ENCODE measurements around the gene NKAIN4.
A peak's percentile ranks its signal among the peaks of the same experiment; 100 is the strongest.

Gene NKAIN4

DNA sequence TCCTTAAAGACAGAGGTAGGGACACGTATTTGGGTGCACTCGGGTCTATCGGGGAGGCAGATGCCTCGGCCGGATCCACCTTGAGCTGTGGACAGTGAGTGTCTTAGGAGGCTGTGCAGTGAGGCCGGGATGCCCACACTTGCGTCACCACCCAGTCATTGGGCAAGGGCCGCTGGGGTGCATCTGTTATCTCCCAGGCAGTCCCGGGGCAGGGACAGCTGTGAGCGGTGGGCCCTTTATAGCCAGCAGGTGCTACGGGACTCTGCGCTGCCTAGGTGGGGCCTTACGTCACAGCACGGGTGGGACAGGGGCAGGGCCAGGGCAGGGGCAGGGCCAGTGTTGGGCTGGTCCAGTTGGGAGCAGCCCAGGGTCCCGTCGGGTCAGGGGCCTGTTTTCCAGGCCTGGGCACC lies 38.0 kb upstream of the NKAIN4 start:
- Mint-ChIP-seq H3K27ac (no peak overlapping the region), H3K36me3 (ENCODE audit: low read depth) (no peaks in the 10 kb centered on the region), H3K27me3 (peaks cover 11% of the 10 kb centered on the region), H3K9me3 (no peaks in the 10 kb centered on the region), H3K4me3 (no peak overlapping the region), H3K4me1 (ENCODE audit: low read depth) (peaks cover 5% of the 10 kb centered on the region)

DNA sequence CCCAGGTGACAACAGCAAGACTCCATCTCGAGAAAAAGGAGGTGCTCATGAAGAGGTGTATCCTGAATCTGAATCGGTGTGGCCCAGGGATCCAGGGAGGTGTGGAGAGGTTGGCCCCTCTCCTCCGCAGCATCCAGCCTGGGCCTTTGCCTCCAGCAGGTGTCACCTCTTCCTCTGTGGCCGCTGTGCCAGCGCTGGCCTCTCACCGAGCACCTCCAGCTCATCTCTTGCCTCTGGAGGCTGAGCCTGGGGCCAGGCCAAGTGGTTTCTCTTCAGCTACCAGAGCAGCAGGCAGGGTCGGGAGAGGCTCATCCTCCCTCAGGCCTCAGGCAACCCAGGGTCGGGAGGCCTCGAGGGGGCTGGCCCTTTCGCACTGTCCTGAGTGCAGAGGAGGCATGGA lies 37.5 kb upstream of the NKAIN4 start:
- no peak overlapping the region for H3K4me3 Mint-ChIP-seq
- H3K36me3 Mint-ChIP-seq (ENCODE audit: low read depth) = no peaks in the 10 kb centered on the region
- no peak overlapping the region for H3K27ac Mint-ChIP-seq
- peaks cover 11% of the 10 kb centered on the region for H3K27me3 Mint-ChIP-seq
- no peaks in the 10 kb centered on the region for H3K9me3 Mint-ChIP-seq
- peaks cover 5% of the 10 kb centered on the region for H3K4me1 Mint-ChIP-seq (ENCODE audit: low read depth)

DNA sequence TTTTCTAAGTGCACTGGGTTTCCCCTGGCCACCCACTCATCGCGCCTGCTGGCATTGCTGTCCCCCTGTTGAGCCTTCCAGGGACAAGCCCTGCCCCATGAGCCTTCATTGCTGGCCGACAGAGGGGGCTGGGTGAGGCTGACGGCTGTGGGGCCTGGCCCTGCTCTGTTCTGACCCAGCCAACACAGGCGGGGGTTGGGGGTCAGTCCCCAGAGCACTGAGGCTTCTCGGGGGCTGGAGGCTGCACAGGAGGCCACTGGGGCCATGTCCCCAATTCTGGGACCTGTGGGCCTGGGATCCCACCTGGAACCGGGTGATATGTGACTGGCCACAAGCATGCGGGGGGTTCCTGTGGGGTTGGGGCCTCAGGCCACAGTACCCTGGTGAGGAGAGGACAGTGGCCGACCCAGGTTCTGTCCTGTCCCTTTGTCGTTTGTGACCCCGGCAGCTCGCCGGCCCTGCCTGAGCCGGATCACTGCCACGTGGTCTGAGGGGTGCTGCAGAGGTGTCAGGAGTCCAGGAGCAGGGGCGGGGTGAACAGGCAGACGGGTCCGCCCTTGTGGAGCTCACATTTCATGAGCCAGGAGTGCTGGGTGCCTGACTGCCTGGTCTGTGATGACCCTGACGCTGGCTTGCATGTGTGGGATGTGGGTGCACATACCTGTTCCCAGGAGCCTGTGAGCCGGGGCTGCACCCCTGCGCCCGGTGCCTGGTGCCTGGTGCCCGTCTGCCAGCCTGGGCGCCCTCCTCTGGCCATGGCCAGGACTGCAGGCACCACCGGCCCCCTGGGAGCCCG lies 36.6 kb upstream of the NKAIN4 start:
- Mint-ChIP-seq H3K9me3 (no peaks in the 10 kb centered on the region), H3K27me3 (peaks cover 11% of the 10 kb centered on the region), H3K27ac (no peak overlapping the region), H3K4me3 (no peak overlapping the region), H3K36me3 (ENCODE audit: low read depth) (no peaks in the 10 kb centered on the region), H3K4me1 (ENCODE audit: low read depth) (peaks cover 5% of the 10 kb centered on the region)

DNA sequence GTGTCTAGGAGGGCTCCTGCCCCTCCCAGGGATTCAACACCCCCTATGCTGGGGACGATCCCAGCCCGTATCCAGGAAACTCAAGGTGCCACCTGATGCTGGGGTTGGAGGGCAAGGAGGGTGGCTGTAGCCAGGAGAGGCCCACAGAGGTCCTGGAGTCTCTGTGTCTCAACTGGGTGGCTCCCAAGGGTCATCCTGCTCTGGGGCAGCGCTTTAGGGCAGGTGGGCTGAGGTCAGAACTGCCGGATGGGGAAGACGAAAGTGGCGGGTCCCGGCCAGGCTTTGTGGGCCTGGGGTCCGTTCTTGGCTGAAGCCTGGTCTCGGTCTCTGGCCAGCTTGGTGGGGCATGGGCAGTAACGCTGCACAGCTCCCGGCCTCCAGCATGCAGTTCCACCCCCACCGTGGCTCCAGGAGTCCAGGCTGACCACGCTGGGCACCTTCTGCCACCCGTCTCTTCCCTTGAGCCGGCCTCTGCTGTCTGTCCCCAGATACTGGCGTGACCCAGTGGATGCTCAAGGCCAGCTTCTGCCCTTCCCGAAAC lies 35.9 kb upstream of the NKAIN4 start:
- no peaks in the 10 kb centered on the region for H3K36me3 Mint-ChIP-seq (ENCODE audit: low read depth)
- H3K4me3 Mint-ChIP-seq = no peak overlapping the region
- peaks cover 6% of the 10 kb centered on the region for H3K27me3 Mint-ChIP-seq
- H3K4me1 Mint-ChIP-seq (ENCODE audit: low read depth) = no peaks in the 10 kb centered on the region
- no peaks in the 10 kb centered on the region for H3K9me3 Mint-ChIP-seq
- no peak overlapping the region for H3K27ac Mint-ChIP-seq

DNA sequence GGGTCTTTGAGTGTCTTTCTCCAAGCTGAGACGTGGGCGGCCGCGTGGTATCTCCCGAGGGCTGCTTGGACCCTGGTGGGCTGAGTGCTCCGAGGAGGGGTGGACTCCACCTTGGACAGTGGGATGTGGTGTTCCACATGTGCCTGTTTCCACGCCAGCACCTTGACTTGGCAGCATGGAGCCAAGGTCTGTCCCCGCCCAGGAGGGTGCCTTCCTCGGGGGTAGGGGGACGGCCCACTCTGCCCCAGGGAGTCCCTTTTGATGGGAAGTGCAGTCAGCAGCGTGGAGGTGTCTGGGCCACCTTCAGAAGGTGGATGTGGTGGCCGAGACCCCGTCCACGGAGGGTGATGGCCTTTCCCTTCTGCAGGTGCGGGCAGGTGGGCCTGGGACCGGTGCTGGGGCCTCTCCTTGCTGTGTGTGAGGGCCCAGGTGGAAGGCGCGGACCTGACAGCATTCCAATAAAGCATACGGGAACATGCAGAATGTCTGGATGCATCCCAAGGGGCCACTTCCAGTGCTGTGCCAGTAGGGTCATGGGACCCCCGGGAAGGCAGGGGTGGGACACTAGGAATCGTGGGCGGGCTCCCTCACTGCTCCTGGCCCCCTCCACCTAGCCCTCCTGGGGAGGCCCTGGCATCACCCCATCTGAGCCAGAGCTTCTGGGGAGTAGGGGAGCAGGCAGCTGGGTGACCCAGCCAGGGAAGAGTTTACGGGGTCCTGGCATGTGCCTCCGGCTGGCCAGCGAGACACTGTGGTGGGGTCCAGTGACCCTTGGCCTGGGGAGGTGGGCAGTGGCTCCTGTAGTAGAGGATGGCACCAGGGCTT lies 35.3 kb upstream of the NKAIN4 start:
- H3K4me1 Mint-ChIP-seq (ENCODE audit: low read depth) = no peaks in the 10 kb centered on the region
- H3K27ac Mint-ChIP-seq = no peak overlapping the region
- no peaks in the 10 kb centered on the region for H3K9me3 Mint-ChIP-seq
- H3K4me3 Mint-ChIP-seq = no peak overlapping the region
- no peaks in the 10 kb centered on the region for H3K36me3 Mint-ChIP-seq (ENCODE audit: low read depth)
- no peaks in the 10 kb centered on the region for H3K27me3 Mint-ChIP-seq

DNA sequence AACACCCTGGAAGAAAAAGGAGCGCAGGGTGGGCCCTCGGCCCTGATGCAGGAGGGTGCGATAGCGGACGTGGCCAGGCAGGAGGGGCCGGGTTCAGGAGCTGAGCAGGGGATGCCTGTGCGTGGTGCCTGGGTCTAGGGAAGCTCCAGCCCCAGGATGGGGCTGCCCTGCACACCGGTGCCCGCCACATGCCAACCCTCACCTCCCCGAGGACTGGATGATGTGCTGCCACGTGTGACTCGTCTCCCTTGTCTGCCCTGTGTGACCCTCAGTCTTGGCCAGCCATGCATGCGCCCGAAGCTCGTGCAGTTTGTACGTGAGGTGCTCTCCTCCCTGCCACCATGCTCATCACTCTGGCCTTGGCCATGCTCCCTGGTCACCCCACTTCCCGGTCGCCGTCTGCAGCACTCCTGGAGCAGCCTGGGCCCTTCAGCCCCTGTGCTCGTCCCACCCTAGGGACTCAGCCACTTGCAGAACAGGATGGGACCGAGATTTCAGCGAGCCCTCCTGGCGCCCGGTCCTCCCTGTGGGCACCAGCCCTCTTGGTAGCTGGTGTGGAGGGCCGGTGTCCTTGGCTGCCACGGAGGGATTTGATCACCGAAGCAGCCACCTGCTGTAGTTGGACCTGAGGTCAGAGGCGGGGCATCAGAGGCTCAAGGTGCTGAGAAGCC lies 34.5 kb upstream of the NKAIN4 start:
- H3K4me3 Mint-ChIP-seq = no peak overlapping the region
- H3K36me3 Mint-ChIP-seq (ENCODE audit: low read depth) = no peaks in the 10 kb centered on the region

DNA sequence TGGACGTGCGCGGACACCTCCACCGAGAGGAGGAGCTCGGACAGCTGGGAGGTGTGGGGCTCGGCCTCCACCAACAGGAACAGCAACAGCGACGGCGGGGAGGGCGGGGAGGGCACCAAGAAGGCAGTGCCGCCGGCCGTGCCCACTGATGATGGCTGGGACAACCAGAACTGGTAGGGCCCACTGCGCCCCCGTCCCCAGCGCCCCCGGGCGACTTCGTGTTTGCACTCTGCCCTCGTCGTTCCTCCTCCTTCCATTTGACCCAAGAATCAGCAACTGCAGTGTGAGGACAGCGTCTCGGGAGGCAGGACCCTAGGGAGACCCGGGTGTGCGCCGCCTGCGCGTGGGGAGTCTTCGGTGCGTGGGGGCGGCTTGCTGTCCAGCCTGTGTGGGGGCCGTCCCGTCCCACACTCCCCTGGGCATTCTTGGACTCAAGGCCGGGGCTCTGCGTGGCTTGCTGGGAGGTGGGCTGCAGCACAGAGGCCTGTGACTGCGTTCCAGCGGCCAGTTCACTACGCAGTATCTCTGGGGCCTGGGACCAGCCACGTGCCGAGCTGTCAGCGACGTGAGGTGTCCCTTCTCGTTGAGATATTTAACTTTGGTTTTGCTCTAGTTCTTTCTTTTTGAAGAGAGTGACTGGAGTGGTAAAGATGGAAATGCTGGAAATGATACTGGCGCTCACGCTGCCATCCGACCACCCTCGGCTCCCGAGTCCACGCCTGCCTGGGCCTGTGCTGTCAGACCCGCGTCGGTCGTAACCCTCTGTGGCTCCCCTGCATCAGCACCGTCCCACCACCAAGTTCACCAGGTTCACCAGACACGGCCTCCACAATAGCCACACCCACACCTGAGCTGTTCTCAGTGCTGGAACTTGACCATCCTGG lies 33.7 kb upstream of the NKAIN4 start:
- H3K9me3 Mint-ChIP-seq = no peaks in the 10 kb centered on the region

More for the DNA sequence above, 34.5 kb upstream of the NKAIN4 start:
- Mint-ChIP-seq H3K27me3 (no peaks in the 10 kb centered on the region), H3K27ac (no peak overlapping the region), H3K4me1 (ENCODE audit: low read depth) (no peaks in the 10 kb centered on the region), H3K9me3 (no peaks in the 10 kb centered on the region)

DNA sequence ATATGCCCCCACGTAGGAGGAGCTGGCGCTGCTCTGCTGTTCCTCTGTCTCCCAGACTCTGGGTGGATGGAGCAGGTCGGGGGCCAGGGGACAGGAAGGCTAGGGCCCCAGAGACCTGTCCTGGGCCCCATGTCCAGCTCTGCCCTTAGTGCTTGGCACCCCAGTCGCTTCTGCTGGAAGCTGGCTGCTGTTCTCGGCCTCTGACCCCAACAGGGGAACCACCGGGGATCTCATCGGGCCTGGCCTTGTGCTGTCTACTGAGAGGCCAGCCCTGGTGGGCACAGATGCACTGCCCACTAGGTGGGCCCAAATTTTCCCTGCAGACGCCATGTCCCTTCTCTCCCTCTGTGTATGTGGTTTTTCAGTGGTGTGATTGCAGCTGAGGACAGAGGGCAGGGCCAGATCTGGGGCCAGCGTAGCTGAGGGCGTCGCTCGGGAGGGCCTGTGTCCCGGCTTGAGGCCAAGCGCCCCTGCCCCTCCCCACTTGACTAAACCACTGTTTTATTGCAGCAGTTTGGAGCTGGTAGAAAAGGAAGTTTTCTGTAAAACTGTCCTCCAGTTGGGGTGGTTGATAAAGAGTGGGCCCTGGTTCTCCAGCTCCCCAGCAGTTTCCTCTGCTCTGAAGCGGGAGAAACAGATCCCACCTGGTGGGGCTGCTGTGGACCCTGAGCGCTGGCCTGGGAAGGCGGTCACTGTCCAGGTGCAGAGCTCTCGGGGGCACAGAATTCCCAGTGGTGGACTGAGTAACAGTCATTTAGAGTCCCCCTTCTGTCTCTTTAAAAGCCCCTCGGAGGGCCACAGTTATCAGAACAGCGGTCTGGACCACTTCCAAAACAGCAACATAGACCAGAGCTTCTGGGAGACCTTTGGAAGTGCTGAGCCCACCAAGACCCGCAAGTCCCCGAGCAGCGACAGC lies 32.8 kb upstream of the NKAIN4 start:
- H3K36me3 Mint-ChIP-seq (ENCODE audit: low read depth) = no peaks in the 10 kb centered on the region
- H3K4me1 Mint-ChIP-seq (ENCODE audit: low read depth) = no peaks in the 10 kb centered on the region
- no peak overlapping the region for H3K27ac Mint-ChIP-seq
- no peaks in the 10 kb centered on the region for H3K9me3 Mint-ChIP-seq
- no peak overlapping the region for H3K4me3 Mint-ChIP-seq
- H3K27me3 Mint-ChIP-seq = no peaks in the 10 kb centered on the region

More for the DNA sequence above, 33.7 kb upstream of the NKAIN4 start:
- no peak overlapping the region for H3K27ac Mint-ChIP-seq
- no peaks in the 10 kb centered on the region for H3K36me3 Mint-ChIP-seq (ENCODE audit: low read depth)
- H3K4me1 Mint-ChIP-seq (ENCODE audit: low read depth) = no peaks in the 10 kb centered on the region
- H3K4me3 Mint-ChIP-seq = no peak overlapping the region
- H3K27me3 Mint-ChIP-seq = no peaks in the 10 kb centered on the region

DNA sequence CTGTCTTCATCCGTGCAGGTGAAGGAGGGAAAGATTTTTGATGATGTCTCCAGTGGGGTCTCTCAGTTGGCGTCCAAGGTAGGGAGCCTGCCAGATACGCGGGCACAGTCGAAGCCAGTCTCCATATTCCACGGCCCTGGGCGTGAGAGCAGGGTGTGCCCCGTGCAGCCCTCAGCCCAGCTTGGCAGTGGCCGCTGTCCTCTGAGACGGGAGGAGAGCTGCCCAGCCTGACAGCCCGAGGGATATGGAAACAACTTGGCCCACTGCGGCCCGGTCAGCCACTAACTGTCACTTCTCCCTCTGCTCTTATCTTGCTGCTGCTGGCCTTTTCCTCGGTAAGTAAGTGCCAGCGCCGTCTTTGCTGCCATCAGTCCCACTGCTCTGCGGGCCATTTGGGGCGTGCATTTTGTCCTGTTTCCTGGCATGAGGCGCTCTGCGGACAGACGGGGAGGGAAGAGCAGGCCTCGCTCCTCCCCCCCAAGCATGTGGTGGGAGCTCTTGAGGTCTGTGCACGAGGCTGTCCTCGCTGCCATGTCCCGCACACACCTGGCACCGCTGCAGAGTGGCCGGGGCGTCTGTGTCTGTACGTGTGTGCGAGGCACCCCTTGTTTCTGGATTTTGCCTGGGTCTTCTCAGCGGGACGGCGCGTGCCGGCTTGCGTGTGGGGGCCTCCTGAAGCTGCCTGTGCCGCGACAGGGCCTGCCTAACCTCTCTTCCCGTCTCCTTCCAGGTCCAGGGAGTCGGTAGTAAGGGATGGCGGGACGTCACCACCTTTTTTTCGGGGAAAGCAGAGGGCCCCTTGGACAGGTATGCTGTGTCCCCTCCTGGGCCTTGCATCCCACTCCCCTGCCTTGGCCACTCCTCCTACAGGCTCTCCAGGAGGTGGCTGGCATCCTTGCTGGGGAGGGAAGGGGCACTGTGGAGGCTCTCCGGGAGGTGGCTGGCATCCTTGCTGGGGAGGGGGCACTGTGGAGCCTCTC lies 31.7 kb upstream of the NKAIN4 start:
- no peaks in the 10 kb centered on the region for H3K4me1 Mint-ChIP-seq (ENCODE audit: low read depth)
- H3K27me3 Mint-ChIP-seq = no peaks in the 10 kb centered on the region
- H3K9me3 Mint-ChIP-seq = no peaks in the 10 kb centered on the region
- no peak overlapping the region for H3K4me3 Mint-ChIP-seq
- no peaks in the 10 kb centered on the region for H3K36me3 Mint-ChIP-seq (ENCODE audit: low read depth)
- H3K27ac Mint-ChIP-seq = no peak overlapping the region

DNA sequence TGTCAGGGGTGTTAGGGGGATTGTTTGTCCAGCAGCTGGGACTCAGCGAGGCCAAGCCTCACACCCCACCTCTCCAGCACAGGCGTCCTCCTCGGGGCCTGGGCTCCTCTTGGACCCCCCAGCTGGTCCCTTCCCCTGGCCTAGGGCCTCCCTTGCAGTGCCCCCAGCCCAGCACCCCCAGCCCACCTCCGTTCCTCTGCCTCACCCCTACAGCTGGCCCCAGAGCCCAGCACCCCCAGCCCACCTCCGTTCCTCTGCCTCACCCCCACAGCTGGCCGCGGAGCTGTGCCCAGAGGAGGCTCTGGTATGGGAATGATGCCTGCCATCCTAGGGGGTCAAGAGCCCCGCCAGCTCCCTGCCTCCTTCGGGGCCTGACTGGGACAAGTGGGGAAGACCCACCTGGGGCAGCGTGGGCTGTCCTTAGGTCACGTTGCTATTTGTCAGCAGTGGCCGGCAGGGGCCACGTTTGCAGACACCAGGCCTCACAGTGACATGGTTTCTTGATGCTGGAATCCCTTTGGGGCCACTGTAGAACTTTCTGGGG lies 30.8 kb upstream of the NKAIN4 start:
- Mint-ChIP-seq H3K36me3 (ENCODE audit: low read depth) (peaks cover 4% of the 10 kb centered on the region), H3K9me3 (no peaks in the 10 kb centered on the region), H3K27ac (no peak overlapping the region), H3K4me3 (peak overlapping the region; percentile 73), H3K4me1 (ENCODE audit: low read depth) (no peaks in the 10 kb centered on the region), H3K27me3 (no peaks in the 10 kb centered on the region)

DNA sequence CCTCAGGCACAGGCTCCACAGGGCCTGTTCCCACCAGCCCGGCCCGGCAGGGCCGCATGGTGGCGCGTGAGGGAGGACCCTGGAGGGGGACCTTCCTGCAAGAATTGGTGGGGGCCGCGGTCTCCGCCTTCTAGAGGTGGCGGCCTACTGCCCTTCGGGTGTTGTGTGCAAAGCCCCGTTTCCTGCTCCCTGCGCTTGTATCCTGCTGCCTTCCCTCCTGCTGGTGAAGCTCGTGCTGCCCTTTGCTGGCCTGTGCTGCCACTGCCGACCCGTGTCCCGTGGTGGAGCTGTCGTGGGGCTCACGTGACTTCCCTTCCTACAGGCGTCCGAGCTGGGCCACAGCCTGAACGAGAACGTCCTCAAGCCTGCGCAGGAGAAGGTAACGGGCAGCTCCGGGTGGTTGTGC lies 30.3 kb upstream of the NKAIN4 start:
- Mint-ChIP-seq H3K27ac (no peak overlapping the region), H3K36me3 (ENCODE audit: low read depth) (peaks cover 4% of the 10 kb centered on the region), H3K4me3 (peak overlapping the region; percentile 73), H3K27me3 (no peaks in the 10 kb centered on the region), H3K9me3 (no peaks in the 10 kb centered on the region), H3K4me1 (ENCODE audit: low read depth) (no peaks in the 10 kb centered on the region)

DNA sequence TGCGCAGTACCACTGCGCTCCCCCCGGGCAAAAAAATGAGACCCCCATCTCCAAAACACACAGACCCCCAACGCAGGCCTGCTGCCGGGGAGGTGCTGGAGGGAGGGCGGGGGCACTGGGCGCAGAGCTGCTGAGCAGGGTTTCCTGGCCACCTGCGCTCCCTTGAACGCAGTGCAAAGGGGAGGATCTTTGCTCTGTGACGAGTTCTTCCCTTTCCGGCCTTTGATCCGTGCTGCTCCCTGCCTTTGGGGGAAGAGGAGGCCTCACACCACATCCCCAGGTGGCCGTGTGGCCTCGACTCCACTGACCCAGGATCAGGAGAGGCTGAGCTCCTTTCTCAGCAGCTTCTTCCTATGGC lies 29.8 kb upstream of the NKAIN4 start:
- H3K27me3 Mint-ChIP-seq = no peaks in the 10 kb centered on the region
- H3K4me1 Mint-ChIP-seq (ENCODE audit: low read depth) = no peaks in the 10 kb centered on the region
- H3K36me3 Mint-ChIP-seq (ENCODE audit: low read depth) = peaks cover 8% of the 10 kb centered on the region
- no peak overlapping the region for H3K27ac Mint-ChIP-seq
- H3K9me3 Mint-ChIP-seq = no peaks in the 10 kb centered on the region
- H3K4me3 Mint-ChIP-seq = peak overlapping the region; percentile 61
